GM12891 (cell line): ENCODE results near the gene SPATA24.

Experiments
- PAX5 ChIP-seq: IDR thresholded peaks from 2 replicates; pipeline ENCODE4 v1.6.1; 2011; ENCODE audit warnings: low read length, moderate library complexity, mild to moderate bottlenecking; ENCODE audit not compliant: insufficient read depth, severe bottlenecking
- POLR2A ChIP-seq: IDR thresholded peaks from 2 replicates; pipeline ENCODE4 v1.6.1; 2011; ENCODE audit warnings: low read depth, low read length, control low read depth
- POLR2AphosphoS5 ChIP-seq: IDR thresholded peaks from 2 replicates; pipeline ENCODE4 v1.6.1; 2011; ENCODE audit warnings: low read depth, low read length, control low read depth
- POU2F2 ChIP-seq: IDR thresholded peaks from 2 replicates; pipeline ENCODE4 v1.6.1; 2011; ENCODE audit warnings: low read depth, mild to moderate bottlenecking, control low read depth, low read length, moderate library complexity
- SPI1 ChIP-seq: IDR thresholded peaks from 2 replicates; pipeline ENCODE4 v1.6.1; 2011; ENCODE audit warnings: low read depth, low read length, control low read depth
- TAF1 ChIP-seq: IDR thresholded peaks from 2 replicates; pipeline ENCODE4 v1.6.1; 2011; ENCODE audit warnings: low read depth, low read length, control low read depth

DNA sequence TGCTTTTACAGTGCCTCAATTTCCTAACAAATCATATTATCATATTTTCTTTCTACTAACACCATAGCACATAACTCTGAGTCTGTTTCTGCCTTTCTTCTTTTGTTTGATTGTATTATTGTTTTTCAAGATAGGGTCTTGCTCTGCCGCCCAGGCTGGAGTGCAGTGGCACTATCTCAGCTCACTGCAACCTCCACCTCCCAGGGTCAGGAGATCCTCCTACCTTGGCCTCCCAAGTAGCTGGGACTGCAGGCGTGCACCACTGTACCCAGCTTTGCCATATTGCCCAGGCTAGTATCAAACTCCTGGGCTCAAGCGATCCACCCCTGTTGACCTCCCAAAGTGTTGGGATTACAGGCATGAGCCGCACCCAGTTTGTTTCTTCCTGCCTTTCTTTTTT is 43.5 kb downstream of the SPATA24 start:
- TF ChIP-seq POLR2AphosphoS5 (no peak), POLR2A (no peak), TAF1 (no peak), POU2F2 (no peak), SPI1 (no peak), PAX5 (no peak)
